Measurements from ENCODE around the gene RERE. TPM values are rescaled to one million over a fixed set of nuclear protein-coding genes. Genes with fewer than 3 reads are reported as not detected.

RERE gene
- total and polyA plus RNA-seq, 2 donors (not counting 3 experiments of a cell fraction or from before 2014, with no cell fraction given), result 14.1 to 113 TPM

DNA sequence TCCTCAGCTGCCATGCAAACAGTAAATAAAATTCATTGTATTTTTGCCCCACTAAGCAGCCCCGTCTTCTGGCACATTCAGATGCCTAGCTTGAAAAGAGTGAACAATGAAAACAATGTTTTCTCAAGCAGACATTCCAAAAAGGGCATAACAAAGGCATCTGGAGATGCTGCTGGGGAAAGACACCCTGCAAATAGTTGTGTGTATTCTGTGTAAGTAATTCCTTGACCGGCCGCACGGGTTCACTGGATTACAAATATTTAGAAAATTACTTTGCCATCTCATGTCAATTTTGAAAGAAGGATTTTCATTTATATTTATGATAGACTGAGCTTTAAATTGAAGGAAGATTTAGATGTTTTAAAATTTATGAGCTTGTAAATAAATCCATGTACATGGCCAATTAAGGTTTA, 357.3 kb downstream of the RERE start:
- no peak overlapping the region for H3K4me2 ChIP-seq (ENCODE audit: insufficient read depth, low read length)
- DNase-seq (ENCODE audit: low read depth, low spot score), result no peak
- no peak for TF ChIP-seq JUN (IDR thresholded peaks at IDR 0.05; ENCODE audit: borderline replicate concordance, insufficient read depth, insufficient read length, low read depth)
- TF ChIP-seq EZH2 (IDR thresholded peaks at IDR 0.05; ENCODE audit: borderline replicate concordance, low read depth, low read length, severe bottlenecking), result no peak
- no peak for TF ChIP-seq MYC (IDR thresholded peaks at IDR 0.05; ENCODE audit: low read depth, low read length)
- TF ChIP-seq GATA2 (IDR thresholded peaks at IDR 0.05; ENCODE audit: insufficient read depth, insufficient read length, low read depth, low read length), result no peak
- TF ChIP-seq, protein P1, sequence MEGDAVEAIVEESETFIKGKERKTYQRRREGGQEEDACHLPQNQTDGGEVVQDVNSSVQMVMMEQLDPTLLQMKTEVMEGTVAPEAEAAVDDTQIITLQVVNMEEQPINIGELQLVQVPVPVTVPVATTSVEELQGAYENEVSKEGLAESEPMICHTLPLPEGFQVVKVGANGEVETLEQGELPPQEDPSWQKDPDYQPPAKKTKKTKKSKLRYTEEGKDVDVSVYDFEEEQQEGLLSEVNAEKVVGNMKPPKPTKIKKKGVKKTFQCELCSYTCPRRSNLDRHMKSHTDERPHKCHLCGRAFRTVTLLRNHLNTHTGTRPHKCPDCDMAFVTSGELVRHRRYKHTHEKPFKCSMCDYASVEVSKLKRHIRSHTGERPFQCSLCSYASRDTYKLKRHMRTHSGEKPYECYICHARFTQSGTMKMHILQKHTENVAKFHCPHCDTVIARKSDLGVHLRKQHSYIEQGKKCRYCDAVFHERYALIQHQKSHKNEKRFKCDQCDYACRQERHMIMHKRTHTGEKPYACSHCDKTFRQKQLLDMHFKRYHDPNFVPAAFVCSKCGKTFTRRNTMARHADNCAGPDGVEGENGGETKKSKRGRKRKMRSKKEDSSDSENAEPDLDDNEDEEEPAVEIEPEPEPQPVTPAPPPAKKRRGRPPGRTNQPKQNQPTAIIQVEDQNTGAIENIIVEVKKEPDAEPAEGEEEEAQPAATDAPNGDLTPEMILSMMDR (IDR thresholded peaks at IDR 0.05; ENCODE audit: extremely low read depth in 1 of 2, insufficient read depth in 1 of 2, low read depth in 1 of 2, low read length in 2 of 2), result no peak
- TF ChIP-seq POLR2A (IDR thresholded peaks at IDR 0.05; ENCODE audit: low read depth, low read length), result no peak
- TF ChIP-seq, protein P2, sequence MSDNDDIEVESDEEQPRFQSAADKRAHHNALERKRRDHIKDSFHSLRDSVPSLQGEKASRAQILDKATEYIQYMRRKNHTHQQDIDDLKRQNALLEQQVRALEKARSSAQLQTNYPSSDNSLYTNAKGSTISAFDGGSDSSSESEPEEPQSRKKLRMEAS (IDR thresholded peaks at IDR 0.05; ENCODE audit: insufficient read depth, insufficient read length), result no peak
- no peak for TF ChIP-seq POLR2AphosphoS5 (IDR thresholded peaks at IDR 0.05; ENCODE audit: insufficient read depth, low read depth, low read length)
- no peak overlapping the region for H2AFZ ChIP-seq (ENCODE audit: low read depth, low read length)
- H4K20me1 ChIP-seq (replicated peaks; ENCODE audit: control insufficient read depth, extremely low read depth, insufficient read depth, low read length), result no peaks in the 10 kb centered on the region
- H3K36me3 ChIP-seq (ENCODE audit: control insufficient read depth in 2 of 2, extremely low read depth in 1 of 2, insufficient read depth in 2 of 2, low read length in 2 of 2), result peaks cover 0 to 2% of the 10 kb centered on the region in 2 experiments
- H3K4me3 ChIP-seq (replicated peaks in 1 of 3; ENCODE audit: insufficient read depth in 1 of 3, low read depth in 1 of 3, low read length in 3 of 3), result no peak overlapping the region
- no peak overlapping the region for H3K9ac ChIP-seq (replicated peaks; ENCODE audit: extremely low read depth, insufficient read depth, low read length)
- FAIRE-seq, result no peak
- ChIA-PET CTCF (interaction anchor here (1.1 to 1.3 kb wide), 3 partner anchors 9 to 33 kb away, joined by 4 to 6 read pairs (median 4); no protein-coding TSS in a partner anchor), POLR2A (no interaction called here)
- H3K79me2 ChIP-seq (ENCODE audit: control insufficient read depth, insufficient read depth, low read length), result no peaks in the 10 kb centered on the region
- no TSS peak for BruUV-seq (replicated peaks)
- intact Hi-C loops (cut with micrococcal nuclease) (no loop called here), dilution Hi-C loops (cut with MboI; ENCODE audit: extremely low pct_ligation_motif_present, low sequenced_read_pairs) (no loop called here)
- H3K4me1 ChIP-seq (ENCODE audit: control insufficient read depth, extremely low read depth, insufficient read depth, low read length), result peaks cover 54% of the 10 kb centered on the region
- no peak overlapping the region for H3K27ac ChIP-seq (ENCODE audit: insufficient read depth, low read depth, low read length)
- no peaks in the 10 kb centered on the region for H3K9me3 ChIP-seq (replicated peaks; ENCODE audit: control insufficient read depth, insufficient read depth, low read length)
- H3K27me3 ChIP-seq (ENCODE audit: control insufficient read depth in 2 of 2, insufficient read depth in 2 of 2, low read length in 2 of 2), result no peaks in the 10 kb centered on the region
- H3K9me1 ChIP-seq (replicated peaks; ENCODE audit: control insufficient read depth, extremely low read depth, insufficient read depth, low read length), result no peaks in the 10 kb centered on the region
